GM23248 (cell line): Measurements from ENCODE around the gene SYNDIG1. TPM values are rescaled to one million over a fixed set of nuclear protein-coding genes. Genes with fewer than 3 reads are reported as not detected.
A peak's percentile ranks its signal among the peaks of the same experiment; 100 is the strongest.

ENCODE experiments used
- DNase-seq: peaks from one replicate; pipeline ENCODE4 v3.0.0-alpha.2; 2015
- H2AFZ ChIP-seq: fragments of 200-600 bp; sonication (generic); 2 replicates; pipeline ENCODE4 v1.6.1; 2016; ENCODE audit warnings: antibody characterized with exemption
- H3F3A ChIP-seq: fragments of 200-600 bp; sonication (generic); 2 replicates; pipeline ENCODE4 v1.6.1; 2016; ENCODE audit warnings: mild to moderate bottlenecking, antibody characterized with exemption, mixed run types; ENCODE audit not compliant: insufficient read depth
- H3K27ac ChIP-seq: fragments of 200-600 bp; sonication (generic); 2 replicates; pipeline ENCODE4 v1.5.1; 2016; ENCODE audit warnings: mild to moderate bottlenecking
- H3K27me3 ChIP-seq: fragments of 200-600 bp; sonication (generic); replicated peaks from 2 replicates; pipeline ENCODE4 v1.6.1; 2016; ENCODE audit warnings: mild to moderate bottlenecking; ENCODE audit not compliant: insufficient read depth
- H3K36me3 ChIP-seq: fragments of 200-600 bp; sonication (generic); 2 replicates; pipeline ENCODE4 v1.6.1; 2016; ENCODE audit warnings: low read depth, mild to moderate bottlenecking
- H3K4me1 ChIP-seq: fragments of 200-600 bp; sonication (generic); 2 replicates; pipeline ENCODE4 v1.6.1; 2016; ENCODE audit warnings: mild to moderate bottlenecking; ENCODE audit not compliant: insufficient read depth
- H3K4me2 ChIP-seq: fragments of 200-600 bp; sonication (generic); one replicate; pipeline ENCODE4 v1.6.1; 2016; ENCODE audit warnings: mild to moderate bottlenecking; ENCODE audit not compliant: unreplicated experiment
- H3K4me3 ChIP-seq: fragments of 200-600 bp; sonication (generic); 2 replicates; pipeline ENCODE4 v1.5.1; 2016; ENCODE audit warnings: mild to moderate bottlenecking
- H3K79me2 ChIP-seq: fragments of 200-600 bp; sonication (generic); 2 replicates; pipeline ENCODE4 v1.6.1; 2016; ENCODE audit warnings: mild to moderate bottlenecking; ENCODE audit not compliant: insufficient read depth
- H3K9ac ChIP-seq: fragments of 200-600 bp; sonication (generic); 2 replicates; pipeline ENCODE4 v1.6.1; 2016; ENCODE audit warnings: mild to moderate bottlenecking
- H3K9me2 ChIP-seq: fragments of 200-600 bp; sonication (generic); 2 replicates; pipeline ENCODE4 v1.6.1; 2016; ENCODE audit warnings: mixed run types, mild to moderate bottlenecking, moderate library complexity; ENCODE audit not compliant: insufficient read depth
- H3K9me3 ChIP-seq: fragments of 200-600 bp; sonication (generic); one replicate; pipeline ENCODE4 v1.6.1; 2017; ENCODE audit warnings: low read depth
- H4K20me1 ChIP-seq: fragments of 200-600 bp; sonication (generic); 2 replicates; pipeline ENCODE4 v1.6.0; 2016; ENCODE audit not compliant: insufficient read depth
- EZH2 ChIP-seq: fragments of 200-600 bp; sonication (generic); IDR thresholded peaks from 2 replicates; pipeline ENCODE4 v1.6.1; 2018; ENCODE audit warnings: antibody characterized with exemption, mild to moderate bottlenecking; ENCODE audit not compliant: insufficient read depth, poor library complexity, severe bottlenecking
- EZH2phosphoT487 ChIP-seq: fragments of 200-600 bp; sonication (generic); IDR thresholded peaks from 2 replicates; pipeline ENCODE4 v1.6.1; 2018; ENCODE audit warnings: antibody characterized with exemption, moderate library complexity, mild to moderate bottlenecking, low read depth; ENCODE audit not compliant: insufficient read depth
- WGBS, 2 experiments: methylation state at CpG; one replicate each; pipeline ENCODE4 v1.1.6; 2015 to 2017; ENCODE audit warnings: low lambda C conversion rate in 2 of 2, low coverage in 1 of 2; ENCODE audit errors: missing lambda C conversion rate in 2 of 2; 5-methylcytosine and 5-hydroxymethylcytosine counted together
- in situ Hi-C: fragments of 300-500 bp; cut with MboI; formaldehyde crosslinking; loops from 2 replicates; pipeline ENCODE4 v1.15.0; 2020
- polyA plus RNA-seq: library from polyadenylated mRNA; unstranded; fragments of >200 nt; fragmentation: Nextera tagmentation; extraction: Ambion mirVana; gene quantifications from 2 replicates; pipeline ENCODE4 v1.2.1, GENCODE V29; 2016
- total RNA-seq: library from RNA; depleted of rRNA; stranded (reverse); fragments of >200 nt; shearing (Covaris generic); gene quantifications from 2 replicates; pipeline ENCODE4 v1.2.3, GENCODE V29; 2014

Gene SYNDIG1
- total and polyA plus RNA-seq, 2 experiments from 2014 or later: 1.6 to 2.6 TPM

DNA sequence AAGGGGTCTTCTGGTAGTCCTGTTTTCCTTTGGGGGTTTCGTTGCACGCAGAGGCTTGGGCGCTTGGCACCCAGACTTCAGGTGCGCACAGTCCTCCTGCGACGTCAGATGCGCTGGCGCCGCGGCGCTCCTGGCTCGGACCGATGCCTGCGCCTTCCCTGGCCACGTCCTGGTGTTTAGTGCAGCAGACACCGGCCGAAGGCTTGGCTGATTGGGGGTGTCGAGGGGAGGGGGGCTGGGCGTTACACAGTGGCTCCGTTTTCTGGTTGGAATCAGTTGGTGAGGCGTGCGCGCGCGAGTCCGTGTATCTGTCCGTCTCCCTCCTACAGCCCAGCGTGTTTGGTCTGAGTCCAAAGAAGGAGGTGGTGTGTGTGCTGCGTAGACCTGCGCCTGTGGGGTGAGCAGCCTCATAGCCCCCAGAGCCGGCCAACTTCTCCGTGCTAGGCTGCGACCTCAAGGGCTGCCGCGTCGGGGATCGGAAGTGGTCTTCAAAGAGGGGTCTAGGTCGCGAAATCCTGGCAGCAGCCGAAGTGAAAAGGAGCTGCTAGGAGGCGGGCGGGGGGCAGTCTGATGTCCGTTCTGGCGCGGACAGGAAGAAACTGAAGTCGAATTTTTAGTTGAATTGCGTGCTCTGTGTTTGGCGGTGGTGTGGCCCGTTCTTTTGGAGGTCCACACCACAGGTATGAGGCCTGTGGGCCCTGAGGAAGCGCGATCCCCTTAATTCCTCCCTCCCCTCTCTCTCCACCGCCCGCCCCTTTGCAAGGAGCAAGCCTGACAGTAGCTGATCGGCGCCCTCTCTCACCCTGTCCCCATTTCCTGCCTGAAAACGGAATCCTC is 1.5 kb downstream of the SYNDIG1 start:
- H3K4me2 ChIP-seq: peak overlapping the region; percentile 62
- peak overlapping the region; percentile 84; the same call in 1 of the 2 replicates for H2AFZ ChIP-seq

DNA sequence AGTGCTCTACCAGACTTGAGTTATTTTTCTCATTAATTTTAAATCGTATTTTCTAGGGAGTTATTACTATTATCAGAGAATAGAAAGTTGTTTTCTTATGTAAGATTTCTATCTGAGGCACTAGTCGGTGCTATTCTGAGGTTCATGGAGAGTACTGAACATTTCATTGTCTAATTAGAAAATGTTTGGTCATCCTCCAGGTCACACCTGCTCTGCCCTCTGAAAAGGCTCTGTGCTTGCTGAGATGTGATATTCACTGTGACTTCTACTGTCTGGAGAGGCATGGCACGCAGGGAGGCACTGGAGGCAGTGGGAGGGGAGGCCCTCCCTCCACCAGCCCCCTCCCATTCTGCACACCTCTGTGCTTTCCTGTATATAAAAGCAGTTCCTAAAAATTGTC is 3.0 kb downstream of the SYNDIG1 start:
- Histone ChIP-seq H3K4me1 (no peaks in the 10 kb centered on the region), H3K9ac (no peak overlapping the region), H3K79me2 (no peaks in the 10 kb centered on the region), H3K27ac (no peak overlapping the region), H4K20me1 (no peaks in the 10 kb centered on the region), H3K9me2 (no peaks in the 10 kb centered on the region), H3F3A (no peaks in the 10 kb centered on the region), H3K4me2 (no peak overlapping the region), H3K36me3 (no peaks in the 10 kb centered on the region), H3K9me3 (no peaks in the 10 kb centered on the region), H2AFZ (no peak overlapping the region), H3K4me3 (no peak overlapping the region), H3K27me3 (peaks cover 23% of the 10 kb centered on the region; the same call in 1 of the 2 replicates)
- WGBS, 2 experiments: 76 to 84% methylated on average over 3 of the region's 3 CpGs
- no peak for DNase-seq
- no peak for TF ChIP-seq EZH2
- no peak for TF ChIP-seq EZH2phosphoT487
- in situ Hi-C loops: no loop called here

More for the DNA sequence above, 1.5 kb downstream of the SYNDIG1 start:
- WGBS, 2 experiments: 8 to 12% methylated on average over 43 to 56 of the region's 56 CpGs
- no peaks in the 10 kb centered on the region for H3K36me3 ChIP-seq
- no peak overlapping the region for H3K27ac ChIP-seq
- H3K9me3 ChIP-seq: no peaks in the 10 kb centered on the region
- in situ Hi-C loops: no loop called here
- no peak overlapping the region for H3K9ac ChIP-seq
- no peaks in the 10 kb centered on the region for H3F3A ChIP-seq
- TF ChIP-seq EZH2phosphoT487: no peak
- peaks cover 23% of the 10 kb centered on the region; the same call in 1 of the 2 replicates for H3K27me3 ChIP-seq
- H3K79me2 ChIP-seq: no peaks in the 10 kb centered on the region
- peak overlapping the region; percentile 74 for H3K4me3 ChIP-seq
- no peaks in the 10 kb centered on the region for H4K20me1 ChIP-seq
- H3K4me1 ChIP-seq: no peaks in the 10 kb centered on the region
- H3K9me2 ChIP-seq: no peaks in the 10 kb centered on the region
- peak; percentile 26 for DNase-seq

DNA sequence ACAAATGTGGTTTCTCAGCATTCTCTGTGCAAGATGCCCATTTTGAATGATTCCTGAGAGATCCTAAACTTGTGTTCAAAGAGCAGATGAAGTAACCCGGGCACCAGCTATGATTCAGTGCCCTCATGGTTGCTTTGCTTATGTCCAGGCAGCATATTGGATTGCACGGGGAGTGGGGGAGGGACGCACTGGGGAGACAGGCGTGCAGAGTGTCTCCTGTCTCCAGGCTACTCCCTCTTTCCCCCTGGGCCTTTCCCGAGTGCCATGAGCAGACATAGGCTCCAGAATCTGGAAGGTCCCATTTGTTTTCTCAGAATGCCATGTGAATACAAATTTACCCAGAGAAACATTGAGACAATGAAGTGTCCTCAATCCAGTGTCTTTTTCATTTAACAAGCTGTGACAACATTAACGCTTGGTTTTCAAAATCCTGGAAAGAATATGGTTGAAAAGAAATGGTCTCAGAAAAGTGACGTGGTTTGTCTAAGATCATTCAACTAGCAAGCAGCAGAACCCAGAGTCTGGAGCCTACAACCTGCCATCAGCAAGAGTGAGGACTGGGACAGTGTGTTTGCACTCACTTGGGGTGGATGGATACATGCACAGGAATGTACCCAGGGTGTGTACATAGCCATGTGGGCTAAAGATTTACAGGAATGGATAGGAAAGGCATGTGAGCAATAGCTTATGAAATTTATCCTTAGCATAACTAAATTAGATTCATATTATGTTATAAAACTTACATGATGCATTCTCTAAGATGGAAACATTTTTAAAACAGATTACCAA is 4.2 kb downstream of the SYNDIG1 start:
- H3K27me3 ChIP-seq: peaks cover 23% of the 10 kb centered on the region; the same call in 1 of the 2 replicates
- no peaks in the 10 kb centered on the region for H3K9me3 ChIP-seq
- H2AFZ ChIP-seq: no peak overlapping the region
- WGBS, 2 experiments: 60 to 68% methylated on average over 7 of the region's 7 CpGs
- no peak for TF ChIP-seq EZH2phosphoT487
- in situ Hi-C loops: no loop called here
- H3K36me3 ChIP-seq: no peaks in the 10 kb centered on the region
- no peak overlapping the region for H3K27ac ChIP-seq
- H3K79me2 ChIP-seq: no peaks in the 10 kb centered on the region
- no peak overlapping the region for H3K4me2 ChIP-seq
- H3K9me2 ChIP-seq: no peaks in the 10 kb centered on the region
- H3K4me3 ChIP-seq: no peak overlapping the region
- H3F3A ChIP-seq: no peaks in the 10 kb centered on the region
- H3K9ac ChIP-seq: no peak overlapping the region
- peak; percentile 10 for DNase-seq
- H4K20me1 ChIP-seq: no peaks in the 10 kb centered on the region
- no peaks in the 10 kb centered on the region for H3K4me1 ChIP-seq

DNA sequence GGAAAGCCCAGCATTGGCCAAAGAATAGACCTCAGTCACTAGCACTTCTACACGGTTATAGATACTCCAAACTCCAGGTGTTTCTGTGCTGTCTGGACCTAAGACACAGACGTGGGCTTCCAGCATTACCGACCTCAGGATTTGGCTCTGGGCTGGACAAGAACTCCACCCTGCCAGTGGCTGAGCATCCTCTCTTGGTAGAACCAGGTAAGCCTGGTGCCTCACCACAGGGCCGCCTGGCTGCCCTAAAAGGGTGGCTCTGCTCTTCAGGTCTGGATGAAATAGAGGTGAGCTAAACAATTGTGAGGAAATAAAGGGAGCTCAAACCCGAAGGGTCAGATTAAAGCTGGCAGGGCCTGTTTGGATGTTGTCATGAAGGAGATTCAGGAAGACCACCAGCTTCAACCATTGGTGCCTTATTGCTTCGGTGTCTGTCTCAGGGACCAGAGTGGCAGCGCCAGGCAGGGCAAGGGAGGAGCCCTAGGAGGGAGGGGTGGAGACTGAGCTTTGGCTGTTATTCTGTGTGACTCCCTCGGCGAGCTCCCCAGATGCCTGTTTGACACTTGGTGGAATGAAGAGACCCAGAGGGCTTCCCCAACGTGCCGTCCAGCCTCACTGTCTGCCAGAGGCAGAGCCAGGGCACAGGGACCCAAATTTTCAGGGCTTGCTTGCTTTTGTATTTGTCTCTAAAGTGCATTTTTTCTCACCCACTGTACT is 8.6 kb downstream of the SYNDIG1 start:
- no peaks in the 10 kb centered on the region for H3K9me3 ChIP-seq
- H3K9me2 ChIP-seq: no peaks in the 10 kb centered on the region
- peaks cover 6% of the 10 kb centered on the region; the same call in 1 of the 2 replicates for H3K27me3 ChIP-seq
- no peak for DNase-seq
- TF ChIP-seq EZH2phosphoT487 (no peak), EZH2 (no peak)
- no peak overlapping the region for H3K4me2 ChIP-seq
- no peaks in the 10 kb centered on the region for H3F3A ChIP-seq
- no peaks in the 10 kb centered on the region for H3K79me2 ChIP-seq
- H3K9ac ChIP-seq: no peak overlapping the region
- 31 to 33% methylated on average over 11 of the region's 11 CpGs for WGBS, 2 experiments
- H2AFZ ChIP-seq: no peak overlapping the region
- no peak overlapping the region for H3K27ac ChIP-seq
- no peaks in the 10 kb centered on the region for H3K4me1 ChIP-seq
- H4K20me1 ChIP-seq: no peaks in the 10 kb centered on the region
- in situ Hi-C loops: no loop called here
- no peaks in the 10 kb centered on the region for H3K36me3 ChIP-seq
- H3K4me3 ChIP-seq: no peak overlapping the region
